Right forelimb (tissue), 1 donor: ENCODE data around the gene SYNGR3.
"Not testable (repeated sequence)": the region's sequence is repeated elsewhere in the genome, so short reads cannot be mapped to it uniquely, and the experiment has no call there.

Source experiments
- DNase-seq: peaks from one replicate; pipeline ENCODE4 v3.0.0-alpha.2; 2018

Gene SYNGR3

DNA sequence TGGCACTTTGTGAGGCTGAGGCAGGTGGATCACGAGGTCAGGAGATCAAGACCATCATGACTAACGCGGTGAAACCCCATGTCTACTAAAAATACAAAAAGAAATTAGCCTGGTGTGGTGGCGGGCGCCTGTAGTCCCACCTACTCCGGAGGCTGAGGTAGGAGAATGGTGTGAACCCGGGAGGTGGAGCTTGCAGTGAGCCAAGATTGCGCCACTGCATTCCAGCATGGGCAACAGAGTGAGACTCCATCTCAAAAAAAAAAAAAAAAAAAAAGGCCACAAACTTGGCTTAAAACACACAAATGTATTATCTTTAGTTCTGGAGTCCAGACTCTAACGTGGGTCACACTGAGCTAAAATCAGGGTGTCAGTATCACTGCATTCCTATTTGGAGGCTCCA is 22.0 kb downstream of the SYNGR3 start:
- not testable (repeated sequence) for DNase-seq

- no peak for DNase-seq
Measured at GRCh38 chr16:2013527-2013926, 23.8 kb downstream of the SYNGR3 start.

DNA sequence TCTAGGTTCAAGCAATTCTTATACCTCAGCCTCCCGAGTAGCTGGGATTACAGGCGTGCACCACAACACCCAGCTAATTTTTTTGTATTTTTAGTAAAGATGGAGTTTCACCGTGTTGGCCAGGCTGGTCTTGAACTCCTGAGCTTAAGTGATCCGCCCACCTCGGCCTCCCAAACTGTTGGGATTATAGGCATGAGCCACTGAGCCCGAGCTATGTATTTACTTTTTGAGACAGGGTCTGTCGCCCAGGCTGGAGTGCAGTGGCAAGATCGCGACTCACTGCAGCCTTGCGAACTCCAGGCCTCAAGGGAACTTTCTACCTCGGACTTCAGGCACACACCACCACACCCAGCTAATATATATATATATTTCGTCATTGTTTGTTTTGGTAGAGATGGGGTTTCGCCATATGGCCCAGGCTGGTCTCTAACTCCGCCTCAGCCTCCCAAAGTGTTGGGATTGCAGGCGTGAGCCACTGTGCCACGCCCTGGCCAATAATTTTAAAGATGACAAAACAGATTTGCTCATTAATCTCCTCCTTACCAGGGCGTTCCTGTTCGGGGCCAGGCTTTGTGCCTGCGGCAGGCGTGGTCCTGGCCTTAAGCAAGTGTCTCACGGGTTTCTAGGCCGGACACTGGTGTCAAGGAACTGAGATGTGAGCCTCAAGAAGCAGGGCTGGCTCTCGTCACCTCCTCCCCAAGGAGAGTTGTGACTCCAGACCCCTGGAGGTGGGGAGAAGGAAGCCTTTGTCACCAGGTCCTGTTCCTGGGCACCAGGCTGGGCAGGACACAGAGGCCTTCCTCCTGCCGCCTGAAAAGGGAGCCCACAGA is 25.6 kb downstream of the SYNGR3 start:
- no peak for DNase-seq

GRCh38 chr16:2015947-2016208 is 26.1 kb downstream of the SYNGR3 start:
- DNase-seq: no peak

- DNase-seq: no peak
Measured at GRCh38 chr16:2016407-2016922, 26.7 kb downstream of the SYNGR3 start.

DNA sequence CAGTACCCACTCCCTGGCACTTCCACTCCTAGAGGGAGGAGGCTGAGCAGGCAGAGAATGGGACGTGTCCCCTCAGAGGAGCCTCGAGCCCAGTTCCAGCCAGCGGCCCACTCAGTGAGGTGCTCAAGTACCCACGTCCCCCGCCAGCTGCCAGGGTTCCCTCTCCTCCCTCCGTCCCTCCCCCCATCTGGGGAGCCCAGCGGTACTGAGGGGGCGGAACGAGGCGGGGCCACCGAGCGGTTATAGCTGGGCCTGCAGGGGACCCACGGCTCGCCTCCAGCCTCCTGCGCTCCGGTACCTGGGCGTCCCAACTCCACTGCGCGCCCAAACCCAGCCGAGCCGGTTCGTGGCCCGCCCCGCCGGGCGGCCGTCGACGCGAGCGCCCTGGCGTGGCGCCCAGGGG is 29.7 kb downstream of the SYNGR3 start, which contains the start of gene NPW:
TSS of gene NPW (plus strand) at position 268 of the 403 bp plus-strand sequence.
- no peak for DNase-seq

GRCh38 chr16:2019921-2020831 is 30.4 kb downstream of the SYNGR3 start:
- peak; percentile 62 for DNase-seq

DNA sequence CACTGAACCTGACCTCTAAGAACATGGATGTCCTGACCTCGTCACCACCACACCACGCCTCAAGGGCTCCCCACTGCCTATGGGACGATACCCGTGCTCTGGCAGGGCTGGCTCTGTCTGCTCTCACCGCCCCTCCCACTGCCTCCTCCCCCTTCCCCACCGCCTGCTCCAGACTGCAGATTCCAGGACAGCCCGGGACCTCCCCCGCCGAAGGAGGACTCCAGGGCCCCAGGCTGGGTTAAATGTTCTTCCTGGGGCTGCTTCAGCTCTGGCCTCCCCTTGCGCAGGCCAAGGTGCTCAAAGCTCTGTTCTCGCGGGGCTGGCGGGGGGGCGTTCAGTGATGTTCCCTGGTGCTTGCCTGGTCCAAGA is 32.9 kb downstream of the SYNGR3 start:
- no peak for DNase-seq

DNA sequence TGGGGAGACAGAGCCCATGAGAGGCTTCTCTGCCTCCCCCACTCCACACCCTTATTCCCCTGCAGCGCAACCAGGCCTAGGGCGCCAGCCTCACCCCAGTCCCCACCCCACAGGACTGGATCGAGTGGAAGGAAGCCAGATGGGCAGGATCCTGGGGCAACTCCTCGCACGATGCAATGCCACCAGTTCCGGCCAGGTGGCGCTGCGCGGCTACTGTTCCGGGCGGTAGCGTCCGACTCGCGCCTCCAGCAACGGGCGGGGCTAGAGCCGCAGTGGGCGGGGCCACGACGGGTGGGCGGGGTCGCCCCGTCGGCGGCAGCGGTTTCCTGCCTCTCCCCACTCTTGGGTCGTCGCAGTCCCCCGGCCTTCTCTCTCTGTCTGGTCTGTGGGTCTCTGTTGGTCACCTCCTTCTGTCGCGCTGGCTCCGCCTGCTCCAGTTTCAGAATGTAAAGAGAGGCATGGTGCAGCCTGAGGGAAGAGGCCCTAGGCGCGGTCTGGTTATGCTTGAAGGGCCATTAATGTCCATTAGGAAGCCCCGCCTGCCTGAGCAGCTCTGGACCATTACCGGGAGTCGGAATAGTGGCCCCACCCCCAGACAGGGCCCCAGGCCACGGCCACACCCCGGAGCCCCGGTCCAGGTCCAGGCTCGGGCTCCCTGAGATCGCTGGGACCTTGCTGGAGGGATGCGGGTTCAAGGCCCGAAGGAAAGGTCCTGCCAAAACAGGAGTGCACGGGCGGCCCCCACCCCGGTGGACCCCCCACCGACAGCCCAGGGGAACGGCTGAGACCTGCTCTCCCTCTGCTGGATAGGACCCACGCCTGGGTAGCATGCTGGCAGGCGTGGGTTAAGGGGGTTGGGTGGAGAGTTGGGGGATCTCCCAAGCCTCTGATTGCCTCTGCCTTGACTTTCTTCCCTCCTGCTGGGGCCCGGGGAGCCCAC is 33.6 kb downstream of the SYNGR3 start:
- peak; percentile 98 for DNase-seq

GRCh38 chr16:2024032-2024420 is 34.3 kb downstream of the SYNGR3 start:
- no peak for DNase-seq

GRCh38 chr16:2025251-2025650 is 35.5 kb downstream of the SYNGR3 start:
- DNase-seq: no peak

DNA sequence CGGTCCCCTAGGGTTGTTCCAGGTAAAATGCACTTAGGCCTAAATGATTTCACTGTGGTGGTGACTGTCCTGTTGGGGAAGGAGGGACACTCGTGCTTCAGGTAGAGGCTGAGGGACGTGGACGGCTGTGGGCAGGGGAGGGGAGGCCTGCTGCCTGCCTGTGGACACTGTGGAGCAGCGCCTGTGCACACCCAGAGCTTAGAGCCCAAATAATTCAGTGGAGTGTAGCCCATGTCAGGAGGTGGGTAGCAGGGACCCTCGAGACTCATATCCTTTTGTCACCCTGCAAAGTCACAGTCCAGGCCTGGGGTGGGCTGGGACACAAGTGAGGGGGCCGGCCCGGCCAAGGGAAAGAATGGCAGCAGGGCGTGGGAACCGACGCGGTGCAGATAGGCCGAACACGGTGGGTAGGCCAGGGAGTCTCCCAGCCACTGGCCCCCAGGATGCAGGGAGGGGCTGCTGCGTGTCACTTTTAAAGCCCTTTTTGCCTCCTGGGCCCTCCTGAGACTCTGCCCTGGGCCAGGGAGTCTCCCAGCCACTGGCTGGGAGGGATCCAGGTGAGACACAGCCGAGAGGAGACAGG is 36.2 kb downstream of the SYNGR3 start:
- no peak for DNase-seq

DNA sequence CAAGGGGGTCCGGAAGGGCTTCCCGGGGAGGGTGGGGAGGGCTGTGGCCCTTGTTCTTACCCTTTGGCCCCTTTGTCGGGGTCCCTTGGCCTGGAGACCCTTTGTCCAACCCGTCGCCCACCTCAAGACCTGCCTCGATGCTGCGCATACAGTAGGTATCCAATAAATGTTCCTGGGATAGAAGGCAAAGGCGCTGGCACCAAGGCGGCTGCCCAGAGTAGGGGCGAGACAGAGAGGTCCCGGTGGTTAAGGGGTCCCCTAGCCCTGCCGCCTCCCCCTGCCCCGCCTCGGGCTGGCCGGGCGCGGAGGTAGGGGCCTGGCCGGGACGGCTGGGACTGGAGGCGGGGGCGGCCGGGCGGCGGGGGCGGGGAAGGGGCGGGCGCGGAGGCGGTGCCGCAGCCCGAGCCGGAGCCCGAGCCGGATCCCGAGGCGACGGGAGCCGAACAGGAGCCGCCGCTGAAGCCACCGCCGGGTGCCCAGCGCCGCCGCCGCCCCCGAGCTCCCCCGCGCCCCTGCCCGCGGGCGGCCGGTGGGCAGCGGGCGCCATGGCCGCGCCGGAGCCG is 36.8 kb downstream of the SYNGR3 start, which contains the start of gene NHERF2:
TSS of gene NHERF2 (plus strand) at position 442 of the 563 bp plus-strand sequence. CDS start at position 546, 104 bp downstream.
- no peak for DNase-seq

DNA sequence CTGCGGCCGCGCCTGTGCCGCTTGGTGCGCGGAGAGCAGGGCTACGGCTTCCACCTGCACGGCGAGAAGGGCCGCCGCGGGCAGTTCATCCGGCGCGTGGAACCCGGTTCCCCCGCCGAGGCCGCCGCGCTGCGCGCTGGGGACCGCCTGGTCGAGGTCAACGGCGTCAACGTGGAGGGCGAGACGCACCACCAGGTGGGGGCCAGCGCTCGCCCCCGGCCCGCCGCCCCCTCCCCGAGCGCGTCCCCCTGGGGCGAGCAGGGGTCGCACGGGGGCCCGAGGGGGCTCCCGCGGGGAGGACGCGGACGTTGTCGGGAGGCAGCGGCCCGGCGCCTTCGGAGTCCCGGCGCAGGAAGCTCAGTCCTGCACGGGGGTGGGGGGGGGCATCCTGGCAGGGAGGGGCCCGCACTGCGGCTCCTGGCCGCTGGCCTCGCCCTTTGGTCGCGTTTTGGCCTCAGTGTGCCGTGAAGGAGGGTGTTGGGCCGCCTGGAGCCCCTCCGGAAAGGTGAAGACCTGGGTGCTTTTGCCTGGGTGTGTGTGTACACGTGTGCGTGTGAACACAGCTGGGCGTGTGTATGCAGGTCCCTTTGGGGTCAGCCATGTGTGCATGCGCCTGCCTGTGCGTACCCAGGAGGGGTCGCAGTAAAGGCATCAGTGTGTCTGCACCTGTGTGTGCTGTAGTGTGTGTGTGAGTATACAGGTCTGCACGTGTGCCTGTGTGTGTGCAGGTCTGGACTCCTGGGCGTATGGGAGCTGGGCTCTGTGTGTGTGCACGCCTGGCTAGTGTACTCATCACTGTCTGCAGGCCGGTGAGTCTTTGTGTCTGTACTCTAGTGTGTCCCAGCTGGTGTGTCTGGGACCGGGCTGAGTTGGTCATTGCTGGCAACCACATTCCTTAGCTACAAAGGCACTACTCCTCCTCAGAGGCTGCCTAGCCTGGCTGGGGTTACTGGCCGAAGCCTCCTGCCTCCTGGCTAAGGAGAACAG is 37.5 kb downstream of the SYNGR3 start:
- peak; percentile 58 for DNase-seq

GRCh38 chr16:2028146-2028545 is 38.4 kb downstream of the SYNGR3 start:
- DNase-seq: peak; percentile 30

DNA sequence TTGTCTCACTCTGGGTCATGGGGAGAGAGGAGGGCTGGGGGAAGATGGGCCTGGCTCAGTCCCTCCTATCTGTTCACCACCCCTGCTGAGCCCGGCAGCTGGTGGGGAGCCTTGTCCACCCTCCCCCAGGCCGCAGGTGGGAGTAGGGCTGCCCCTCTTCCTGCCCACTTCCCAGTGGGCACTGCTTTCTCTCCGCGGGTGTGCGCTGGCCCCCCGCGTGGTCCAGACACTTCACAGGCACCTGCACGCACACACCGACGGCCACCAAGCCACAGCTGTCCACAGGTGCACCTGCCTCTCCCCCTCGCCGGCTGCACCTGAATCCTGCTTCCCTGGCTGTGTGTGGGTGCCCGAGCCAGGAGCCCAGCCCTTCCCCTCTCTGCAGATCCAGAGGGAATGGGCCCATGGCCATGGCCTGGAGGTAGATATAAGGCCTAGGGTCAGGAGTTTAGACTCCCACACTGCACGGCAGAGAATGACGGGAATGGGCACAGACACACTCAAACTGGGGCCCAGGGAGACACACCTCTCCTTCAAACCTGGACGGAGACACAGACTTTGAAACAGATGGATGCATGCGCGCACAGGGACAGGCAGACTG is 39.0 kb downstream of the SYNGR3 start:
- no peak for DNase-seq

DNA sequence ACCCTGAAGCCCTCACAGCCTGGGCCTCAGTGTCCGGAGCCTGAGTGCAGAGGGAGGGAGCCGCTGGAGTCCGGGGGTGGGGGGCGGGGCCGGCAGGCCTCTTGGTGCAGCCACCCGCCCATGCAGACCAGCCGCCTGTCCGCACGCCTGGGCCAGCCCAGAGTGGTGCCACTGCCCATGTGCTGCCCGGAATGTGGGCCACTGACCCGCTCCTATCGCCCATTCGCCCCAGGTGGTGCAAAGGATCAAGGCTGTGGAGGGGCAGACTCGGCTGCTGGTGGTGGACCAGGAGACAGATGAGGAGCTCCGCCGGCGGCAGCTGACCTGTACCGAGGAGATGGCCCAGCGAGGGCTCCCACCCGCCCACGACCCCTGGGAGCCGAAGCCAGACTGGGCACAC is 39.6 kb downstream of the SYNGR3 start:
- no peak for DNase-seq

DNA sequence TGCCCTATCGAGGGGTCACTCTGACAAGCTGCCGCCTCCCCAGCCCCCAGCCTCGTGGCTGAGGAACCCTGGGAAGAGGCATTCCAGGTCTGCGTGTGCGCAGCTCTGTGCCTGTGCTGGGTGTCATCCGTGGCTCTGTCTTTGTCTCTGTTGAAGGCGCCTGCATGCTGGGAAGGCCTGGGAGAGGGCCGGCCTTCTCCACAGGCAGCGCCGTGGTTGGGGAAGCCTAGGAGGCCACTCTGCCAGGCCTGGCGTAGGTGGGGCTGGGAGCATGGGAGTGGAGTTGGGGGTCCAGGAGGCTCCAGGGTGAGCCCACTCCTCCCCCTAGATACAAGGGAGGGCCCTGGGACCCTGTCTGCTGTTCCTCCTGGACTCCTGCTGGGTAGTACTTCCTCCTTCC is 40.3 kb downstream of the SYNGR3 start:
- no peak for DNase-seq

DNA sequence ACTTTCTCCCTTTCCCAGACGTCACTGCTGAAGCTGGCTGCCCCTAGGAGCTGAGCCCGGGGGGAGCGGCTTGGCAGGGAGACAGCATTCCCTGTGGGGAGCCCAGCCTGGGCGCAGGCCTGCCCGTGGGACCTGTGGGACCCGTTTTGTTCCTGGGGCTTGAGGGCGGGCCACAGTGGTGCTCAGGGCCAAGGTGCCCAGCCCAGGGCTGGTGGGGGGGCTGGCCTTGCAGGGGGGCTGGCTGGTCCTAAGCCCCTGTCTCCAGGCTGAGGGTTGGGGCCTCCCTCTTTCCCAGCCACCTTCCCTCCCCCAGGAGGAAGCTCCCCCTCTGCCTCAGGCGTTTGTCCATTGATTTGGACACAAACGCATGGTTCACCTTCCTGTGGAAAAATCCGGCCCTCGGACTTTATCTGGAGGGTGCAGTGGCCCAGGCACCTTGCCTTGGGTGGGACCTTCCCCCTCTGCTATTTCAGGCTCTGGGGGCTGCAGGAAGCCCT is 41.4 kb downstream of the SYNGR3 start:
- DNase-seq: no peak
